ENCODE data around the gene PRIM1.

PRIM1 gene

GRCh38 chr12:56687223-56688128, 64.6 kb downstream of the PRIM1 start:
- no peak for DNase-seq (ENCODE audit: low read depth)
- peak overlapping the region; percentile 88 for H3K4me3 ChIP-seq (ENCODE audit: low read depth, low read length)

GRCh38 chr12:56684745-56685359, 67.3 kb downstream of the PRIM1 start:
- no peak for DNase-seq (ENCODE audit: low read depth)
- peak overlapping the region; percentile 14 for H3K4me3 ChIP-seq (ENCODE audit: low read depth, low read length)

DNA sequence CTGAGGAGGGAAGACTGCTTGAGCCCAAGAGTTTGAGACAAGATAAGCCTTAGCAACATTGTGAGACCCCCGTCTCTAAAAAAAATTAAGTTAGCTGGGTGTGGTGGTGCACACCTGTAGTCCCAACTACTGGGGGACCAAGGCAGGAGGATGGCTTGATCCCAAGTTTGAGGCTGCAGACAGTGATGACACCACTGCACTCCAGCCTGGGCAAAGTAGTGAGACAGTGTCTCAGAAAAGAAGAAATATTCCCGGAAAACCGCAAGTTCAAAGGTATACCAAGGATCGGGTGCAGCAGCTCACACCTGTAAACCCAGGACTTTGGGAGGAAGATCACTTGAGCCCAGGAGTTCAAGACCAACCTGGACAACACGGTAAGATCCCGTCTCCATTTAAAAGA, 69.8 kb downstream of the PRIM1 start:
- no peak for DNase-seq (ENCODE audit: low read depth)
- H3K4me3 ChIP-seq (ENCODE audit: low read depth, low read length): no peak overlapping the region

All from skeletal muscle cell (primary cell).